HepG2 (cell line): ENCODE results near the gene ARFGAP3. TPM values are rescaled to one million over a fixed set of nuclear protein-coding genes. Genes with fewer than 3 reads are reported as not detected.

Experiments used
- ATAC-seq: fragments of 200-7000 bp; cut with Tn5 transposase; 3 replicates; pipeline ENCODE4 v1.9.1; 2020; ENCODE audit warnings: mild to moderate bottlenecking, moderate library complexity
- BruUV-seq: library from RNA; stranded (reverse); fragments of 400-500 nt; replicated peaks from 2 replicates; lab custom pipeline; 2021; lab: Mats Ljungman, UMichigan
- CTCF ChIA-PET: fragments of 300-600 bp; formaldehyde crosslinking; extraction: SDS; loops from one replicate; lab custom pipeline; 2021; ENCODE audit warnings: low total read pairs, inconsistent platforms, low intra/inter-chr PET ratio; lab: Yijun Ruan, JAX
- POLR2A ChIA-PET: fragments of 350-600 bp; sonication (Branson Sonifier 250); formaldehyde crosslinking; loops from one replicate; lab custom pipeline; 2020; ENCODE audit warnings: antibody characterized with exemption, inconsistent platforms; lab: Yijun Ruan, JAX
- DNase-seq: peaks from one replicate; pipeline ENCODE4 v3.0.0-alpha.2; 2015; ENCODE audit warnings: low spot score
- FAIRE-seq: peaks from 3 replicates; lab custom pipeline; 2011; peaks lifted over from hg19 to GRCh38; lab: Jason Lieb, UNC
- H2AFZ ChIP-seq: one replicate; pipeline ENCODE4 v1.6.1; 2011; ENCODE audit warnings: low read length, inconsistent platforms
- H3K27ac ChIP-seq: fragments of 300-600 bp; 3 replicates; pipeline ENCODE4 v1.8.0; 2011; ENCODE audit warnings: mixed run types, mild to moderate bottlenecking, mixed read lengths, low read length, inconsistent platforms; ENCODE audit not compliant: insufficient read depth; ENCODE audit errors: extremely low read length
- H3K27me3 ChIP-seq, 2 experiments: fragments of 200-600 bp in 1 of 2; 2 replicates in 1 of 2; 3 replicates in 1 of 2; pipeline versions ENCODE4 v1.6.0 to v1.8.0; 2011; ENCODE audit warnings: low read length in 2 of 2, mild to moderate bottlenecking in 2 of 2, moderate library complexity in 2 of 2, inconsistent platforms in 1 of 2; ENCODE audit not compliant: insufficient read depth in 2 of 2, control insufficient read depth in 1 of 2
- H3K36me3 ChIP-seq, 2 experiments: fragments of 200-600 bp in 1 of 2; replicated peaks in 1 of 2; 2 replicates in 1 of 2; 3 replicates in 1 of 2; pipeline versions ENCODE4 v1.5.1 to v1.8.0; 2011; ENCODE audit warnings: low read length in 2 of 2, inconsistent platforms in 1 of 2; ENCODE audit not compliant: insufficient read depth in 2 of 2, control insufficient read depth in 1 of 2
- H3K4me1 ChIP-seq: 2 replicates; pipeline ENCODE4 v1.5.1; 2012; ENCODE audit warnings: low read length, inconsistent platforms; ENCODE audit not compliant: insufficient read depth
- H3K4me2 ChIP-seq: 2 replicates; pipeline ENCODE4 v1.6.0; 2011; ENCODE audit warnings: low read depth, low read length, inconsistent platforms
- H3K4me3 ChIP-seq, 3 experiments: fragments of 200-600 bp in 1 of 3; sonication (generic), shearing (Covaris generic) in 1 of 3; replicated peaks in 1 of 3; 2 replicates each; pipeline ENCODE4 v1.5.1; 2011 to 2016; ENCODE audit warnings: low read length in 3 of 3, inconsistent platforms in 2 of 3, low read depth in 2 of 3, mild to moderate bottlenecking in 2 of 3, control low read depth in 1 of 3, mixed read lengths in 1 of 3; ENCODE audit not compliant: insufficient read depth in 1 of 3
- H3K79me2 ChIP-seq: one replicate; pipeline ENCODE4 v1.6.1; 2011; ENCODE audit warnings: low read length, inconsistent platforms; ENCODE audit not compliant: insufficient read depth
- H3K9ac ChIP-seq: 2 replicates; pipeline ENCODE4 v1.6.0; 2011; ENCODE audit warnings: mild to moderate bottlenecking, low read depth, low read length, inconsistent platforms; ENCODE audit not compliant: insufficient read depth
- H3K9me3 ChIP-seq: 2 replicates; pipeline ENCODE4 v1.5.1; 2012; ENCODE audit warnings: mild to moderate bottlenecking, low read length
- H4K20me1 ChIP-seq: 2 replicates; pipeline ENCODE4 v1.6.0; 2011; ENCODE audit warnings: inconsistent platforms, mild to moderate bottlenecking, low read length, moderate library complexity; ENCODE audit not compliant: insufficient read depth
- HNRNPH1 ChIP-seq: fragments of 200-400 bp; formaldehyde crosslinking; optimal IDR thresholded peaks from 2 replicates; pipeline ENCODE3; 2017; ENCODE audit warnings: mild to moderate bottlenecking, low read depth, low read length
- WGBS: methylation state at CpG from one replicate; pipeline ENCODE4 v1.1.6; 2017; ENCODE audit warnings: low lambda C conversion rate; 5-methylcytosine and 5-hydroxymethylcytosine counted together
- in situ Hi-C: cut with HindIII; loops from 2 replicates; pipeline ENCODE4 v1.10.0; 2017; ENCODE audit warnings: low pct_unique_long_range_greater_than_20kb; ENCODE audit not compliant: extremely low pct_ligation_motif_present
- intact Hi-C: fragments of 100-400 bp; cut with micrococcal nuclease; formaldehyde crosslinking; loops from one replicate; pipeline ENCODE4 v1.10.0; 2022; ENCODE audit not compliant: unreplicated experiment
- polyA plus RNA-seq, 8 experiments: library from polyadenylated mRNA; depleted of rRNA in 3 of 8; stranded (reverse) in 7 of 8; unstranded in 1 of 8; fragments of >200 nt; fragmentation: Illumina TruSeq in 4 of 8; extraction: Trizol in 4 of 8; gene quantifications; 2 replicates each; pipeline versions ENCODE4 v1.2.1 to v1.2.3, GENCODE V29; 2011 to 2016; ENCODE audit warnings: low read depth in 4 of 8, missing spikeins in 1 of 8, mixed read lengths in 1 of 8; ENCODE audit not compliant: insufficient read depth in 1 of 8
- total RNA-seq, 5 experiments: library from RNA; depleted of rRNA; stranded (reverse); fragments of >200 nt; fragmentation: Illumina TruSeq; extraction: Trizol; gene quantifications; 2 replicates each; pipeline ENCODE4 v1.2.3, GENCODE V29; 2016; ENCODE audit warnings: low read depth in 1 of 5
- TF ChIP-seq, protein P1 (sequence below): sonication (generic); formaldehyde crosslinking; IDR thresholded peaks from 2 replicates; pipeline ENCODE4 v1.5.1; 2020; ENCODE audit warnings: mild to moderate bottlenecking, moderate library complexity, missing genetic modification reagents

Gene ARFGAP3
- total and polyA plus RNA-seq, 2 of the 13 experiments (the other 11 are each of a cell fraction or from before 2014, with no cell fraction given), result 41.7 to 61.6 TPM

DNA sequence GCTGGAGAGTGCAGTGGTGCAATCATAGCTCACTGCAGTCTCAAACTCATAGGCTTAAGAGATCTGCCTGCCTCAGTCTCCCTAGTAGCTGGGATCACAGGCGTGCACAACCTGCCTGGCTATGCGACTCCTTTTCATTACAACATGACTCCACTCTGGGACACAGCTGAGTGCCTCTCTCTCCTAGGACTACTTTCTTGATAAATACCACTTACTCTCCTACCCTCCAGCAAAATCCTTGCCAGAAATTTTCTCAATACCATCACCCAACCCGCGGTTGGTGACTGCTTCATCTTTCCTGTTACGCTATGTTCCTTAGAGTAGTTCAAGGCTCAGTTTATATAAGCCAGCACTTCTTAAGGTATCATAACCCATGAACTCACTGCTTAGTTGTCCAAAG, 26.9 kb downstream of the ARFGAP3 start:
- ChIA-PET CTCF (no interaction called here), POLR2A (no interaction called here)
- Histone ChIP-seq H3K4me3 (no peak overlapping the region), H3K27ac (no peak overlapping the region), H3K27me3 (no peaks in the 10 kb centered on the region), H3K79me2 (no peaks in the 10 kb centered on the region), H3K36me3 (peaks cover 18 to 68% of the 10 kb centered on the region in 2 experiments), H3K4me2 (no peak overlapping the region), H3K9ac (no peak overlapping the region), H4K20me1 (no peaks in the 10 kb centered on the region), H3K4me1 (no peaks in the 10 kb centered on the region), H3K9me3 (no peaks in the 10 kb centered on the region), H2AFZ (no peak overlapping the region)
- FAIRE-seq (no peak), DNase-seq (no peak), ATAC-seq (no peak)
- in situ Hi-C loops (no loop called here), intact Hi-C loops (no loop called here)
- TF ChIP-seq, protein P1, sequence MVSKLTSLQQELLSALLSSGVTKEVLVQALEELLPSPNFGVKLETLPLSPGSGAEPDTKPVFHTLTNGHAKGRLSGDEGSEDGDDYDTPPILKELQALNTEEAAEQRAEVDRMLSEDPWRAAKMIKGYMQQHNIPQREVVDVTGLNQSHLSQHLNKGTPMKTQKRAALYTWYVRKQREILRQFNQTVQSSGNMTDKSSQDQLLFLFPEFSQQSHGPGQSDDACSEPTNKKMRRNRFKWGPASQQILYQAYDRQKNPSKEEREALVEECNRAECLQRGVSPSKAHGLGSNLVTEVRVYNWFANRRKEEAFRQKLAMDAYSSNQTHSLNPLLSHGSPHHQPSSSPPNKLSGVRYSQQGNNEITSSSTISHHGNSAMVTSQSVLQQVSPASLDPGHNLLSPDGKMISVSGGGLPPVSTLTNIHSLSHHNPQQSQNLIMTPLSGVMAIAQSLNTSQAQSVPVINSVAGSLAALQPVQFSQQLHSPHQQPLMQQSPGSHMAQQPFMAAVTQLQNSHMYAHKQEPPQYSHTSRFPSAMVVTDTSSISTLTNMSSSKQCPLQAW (CRISPR knock-in tag), result no peak
- WGBS, result 99% methylated on average over 5 of the region's 5 CpGs
- no TSS peak for BruUV-seq

DNA sequence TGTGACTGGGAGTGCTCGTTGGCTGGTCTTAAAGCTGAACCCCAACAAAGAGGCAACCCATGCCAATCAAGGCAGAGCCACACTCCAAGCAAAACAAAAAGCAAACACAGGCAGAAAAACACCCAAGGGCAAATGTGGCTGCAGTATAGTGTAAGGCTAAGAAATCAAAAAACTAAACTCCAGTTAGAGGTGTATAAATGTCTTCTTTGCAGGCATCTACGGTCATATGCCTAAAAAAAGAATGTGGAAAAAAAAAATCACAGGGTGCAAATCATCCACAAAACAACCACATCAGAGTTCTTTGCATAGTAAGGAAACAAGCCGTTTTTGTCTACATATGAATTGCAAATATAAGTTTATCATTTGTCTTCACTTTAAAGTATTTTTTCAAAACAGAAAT, 27.8 kb downstream of the ARFGAP3 start:
- FAIRE-seq (no peak), DNase-seq (no peak), ATAC-seq (no peak)
- in situ Hi-C loops (no loop called here), intact Hi-C loops (no loop called here)
- H4K20me1 ChIP-seq, result no peaks in the 10 kb centered on the region
- H3K9me3 ChIP-seq, result no peaks in the 10 kb centered on the region
- H3K27me3 ChIP-seq, result no peaks in the 10 kb centered on the region
- no peak overlapping the region for H3K27ac ChIP-seq
- H3K79me2 ChIP-seq, result no peaks in the 10 kb centered on the region
- no TSS peak for BruUV-seq
- no peak overlapping the region for H3K9ac ChIP-seq
- no peak overlapping the region for H3K4me3 ChIP-seq
- no peaks in the 10 kb centered on the region for H3K4me1 ChIP-seq
- H2AFZ ChIP-seq, result no peak overlapping the region
- ChIA-PET CTCF (no interaction called here), POLR2A (no interaction called here)
- H3K4me2 ChIP-seq, result no peak overlapping the region
- TF ChIP-seq HNRNPH1, result no peak
- TF ChIP-seq, all 625 proteins: peak for 0
- H3K36me3 ChIP-seq, result peaks cover 20 to 62% of the 10 kb centered on the region in 2 experiments
- WGBS, result 96% methylated on average over 3 of the region's 3 CpGs
